SK-N-SH treated with all-trans-retinoic acid at 6 μM for 48 hours (cell line): ENCODE measurements around the gene CIC.

ENCODE experiments used
- GLIS3 ChIP-seq: fragments of 250-450 bp; sonication (Bioruptor Pico); IDR thresholded peaks from 2 replicates; pipeline ENCODE4 v1.5.0; 2020; ENCODE audit warnings: mild to moderate bottlenecking, moderate library complexity
- PATZ1 ChIP-seq: fragments of 250-450 bp; sonication (Bioruptor Pico); IDR thresholded peaks from 2 replicates; pipeline ENCODE4 v1.8.0; 2020; ENCODE audit warnings: mild to moderate bottlenecking, moderate library complexity, borderline replicate concordance
- RARB ChIP-seq: fragments of 250-450 bp; sonication (Bioruptor Pico); IDR thresholded peaks from 2 replicates; pipeline ENCODE4 v1.8.0; 2021; ENCODE audit warnings: mild to moderate bottlenecking, moderate library complexity
- ZNF565 ChIP-seq: fragments of 450-650 bp; formaldehyde crosslinking; conservative IDR thresholded peaks from 2 replicates; pipeline ENCODE4 v1.5.0; 2020; ENCODE audit warnings: low read depth, mild to moderate bottlenecking, moderate library complexity

DNA sequence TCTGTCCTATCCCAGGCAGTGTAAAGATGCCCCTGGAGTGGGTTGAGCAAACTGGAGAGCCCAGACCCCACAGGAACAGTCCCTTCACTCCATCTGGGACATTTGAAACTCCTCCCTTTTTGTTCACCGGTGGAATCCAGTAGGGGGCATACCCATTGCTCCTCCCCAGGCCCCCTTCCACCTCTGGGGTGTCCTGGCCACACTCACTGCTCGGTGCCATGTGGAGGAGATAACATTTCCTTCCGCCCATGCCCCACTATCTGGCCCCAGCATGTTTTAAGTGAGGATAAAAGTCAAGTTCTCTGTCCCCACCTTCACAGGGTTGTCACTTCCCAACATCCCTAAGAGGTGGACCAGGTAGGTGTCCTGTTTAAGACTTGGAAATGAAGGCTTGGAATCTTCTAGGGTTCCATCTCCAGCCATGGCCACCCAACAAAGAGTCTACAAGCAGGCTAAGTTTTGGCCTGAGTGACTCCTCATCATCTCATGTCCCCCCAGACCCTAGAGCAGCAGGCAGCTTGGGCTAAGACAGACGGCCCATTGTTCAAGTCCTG, 39.7 kb upstream of the CIC start:
- TF ChIP-seq GLIS3 (CRISPR knock-in tag): no peak
- TF ChIP-seq PATZ1 (CRISPR knock-in tag): no peak
- TF ChIP-seq RARB: no peak
- TF ChIP-seq ZNF565: no peak
